ACHN (cell line): Measurements from ENCODE around the gene ZNF329.
"Not testable (repeated sequence)": the region's sequence is repeated elsewhere in the genome, so short reads cannot be mapped to it uniquely, and the experiment has no call there.

Experiments
- DNase-seq: peaks from one replicate; pipeline ENCODE4 v3.0.0-alpha.2; 2015
- in situ Hi-C: cut with HindIII; loops from 2 replicates; pipeline ENCODE4 v1.10.0; 2017; ENCODE audit warnings: low sequenced_read_pairs, low pct_ligation_motif_present, low pct_unique_long_range_greater_than_20kb

ZNF329 gene

GRCh38 chr19:58150328-58150921, at the start of gene ZNF329:
Gene ZNF329, minus strand, starts transcription at chr19:58150789. Its CDS starts 21,286 bp downstream, at chr19:58129503.
- peak; percentile 86 for DNase-seq
- in situ Hi-C loops = no loop called here

DNA sequence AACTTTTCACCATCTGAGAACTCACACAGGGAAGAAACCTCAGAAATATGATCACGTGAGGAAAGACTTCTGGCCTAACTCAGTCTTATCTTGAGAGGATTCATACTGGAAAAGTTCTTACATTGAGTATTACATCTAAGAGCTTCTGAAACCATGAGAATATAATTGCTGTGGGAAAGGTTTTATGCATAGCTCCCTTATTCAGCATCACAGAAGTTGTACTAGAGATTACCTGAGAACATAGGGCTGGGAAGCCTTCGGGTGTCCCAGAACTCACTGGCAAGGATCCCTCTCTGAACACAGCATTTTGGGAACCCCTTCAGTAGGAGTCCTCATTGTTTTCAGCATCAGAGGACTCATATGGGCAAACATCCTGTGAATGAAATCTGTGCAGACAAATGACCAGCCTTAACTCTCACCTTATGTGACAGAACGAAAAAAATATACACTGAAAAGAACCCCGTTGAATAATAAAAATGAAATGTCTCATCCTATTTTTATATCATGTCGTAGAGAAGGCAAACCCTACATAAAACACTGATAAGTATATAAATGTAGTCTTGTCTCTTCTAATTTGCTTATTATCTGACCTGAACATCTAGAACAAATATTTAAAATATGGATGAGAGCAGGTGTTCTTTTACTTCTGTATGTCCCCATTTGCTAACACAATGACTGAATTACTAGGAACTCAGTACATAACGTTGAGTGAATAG, 46.5 kb upstream of the ZNF329 start:
- peak; percentile 18 for DNase-seq
- in situ Hi-C loops = no loop called here

DNA sequence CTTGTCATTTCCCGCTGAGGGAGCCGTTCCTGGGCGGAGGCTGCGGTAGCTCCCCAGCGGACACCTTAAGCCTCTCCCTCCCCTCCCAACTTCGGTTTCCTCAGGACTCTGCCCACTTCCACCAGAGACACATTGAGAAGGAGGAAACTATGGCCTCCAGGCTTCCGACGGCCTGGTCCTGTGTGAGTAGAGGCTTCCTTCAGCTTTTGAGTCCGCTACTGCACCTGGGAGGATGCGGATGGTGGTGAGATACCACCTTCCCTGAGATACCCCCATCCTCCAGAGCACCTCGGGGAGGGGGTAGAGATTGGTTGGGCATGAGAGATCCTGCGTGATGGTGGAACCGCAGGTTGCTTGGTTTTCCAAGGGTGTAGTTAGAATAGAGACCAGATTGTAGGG, 33.2 kb upstream of the ZNF329 start:
- in situ Hi-C loops = no loop called here

DNA sequence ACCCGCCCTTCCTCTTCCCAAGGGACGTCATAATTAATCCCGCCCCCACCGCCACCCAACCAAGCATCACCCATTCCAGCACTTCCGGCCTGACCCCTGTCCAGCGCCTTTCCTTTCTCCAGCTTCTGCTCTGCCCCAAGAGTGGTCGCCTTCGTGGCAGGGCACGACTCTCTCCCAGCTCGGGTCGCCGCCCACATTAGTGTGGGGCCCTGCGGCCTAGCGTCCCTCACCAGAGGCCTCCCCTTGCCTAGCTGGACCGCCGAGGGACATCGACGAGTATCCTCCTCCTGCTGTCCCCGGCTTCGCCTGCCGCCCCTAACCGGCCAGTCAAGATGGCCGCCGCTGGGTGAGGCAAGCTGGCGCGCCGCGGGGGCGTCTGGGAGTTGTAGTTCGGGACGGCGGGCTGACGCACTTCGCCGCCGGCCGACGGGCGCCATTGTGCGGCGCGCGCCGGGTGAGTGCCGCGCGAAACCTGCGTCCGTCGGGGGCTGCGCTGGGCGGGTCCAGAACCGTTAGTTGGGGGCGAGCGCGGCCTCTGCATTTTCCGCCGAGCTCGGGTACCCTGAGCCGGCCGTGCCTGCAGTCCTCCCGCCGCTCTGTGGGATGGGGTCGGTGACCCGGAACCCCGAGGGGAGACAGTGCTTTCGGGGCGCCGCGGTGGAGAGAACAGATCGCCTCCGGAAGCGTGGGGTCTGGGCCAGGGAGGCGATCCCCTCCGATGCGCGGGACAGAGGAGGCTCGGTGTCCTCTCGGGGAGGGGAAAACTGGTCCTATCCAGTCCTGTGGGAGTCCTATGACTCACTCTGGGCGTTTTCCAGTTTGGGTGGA, 32.6 kb upstream of the ZNF329 start, which contains the start of gene ZNF274:
Gene ZNF274, plus strand, starts transcription at position 73 of the 828 bp plus-strand sequence. CDS start 905 bp downstream, outside the sequence.
- in situ Hi-C loops = no loop called here
- peak; percentile 90 for DNase-seq

More for the DNA sequence above, 33.2 kb upstream of the ZNF329 start:
- DNase-seq = no peak

- in situ Hi-C loops = no loop called here
- no peak for DNase-seq
These were observed 32.0 kb upstream of the ZNF329 start for GRCh38 chr19:58182577-58182988.

DNA sequence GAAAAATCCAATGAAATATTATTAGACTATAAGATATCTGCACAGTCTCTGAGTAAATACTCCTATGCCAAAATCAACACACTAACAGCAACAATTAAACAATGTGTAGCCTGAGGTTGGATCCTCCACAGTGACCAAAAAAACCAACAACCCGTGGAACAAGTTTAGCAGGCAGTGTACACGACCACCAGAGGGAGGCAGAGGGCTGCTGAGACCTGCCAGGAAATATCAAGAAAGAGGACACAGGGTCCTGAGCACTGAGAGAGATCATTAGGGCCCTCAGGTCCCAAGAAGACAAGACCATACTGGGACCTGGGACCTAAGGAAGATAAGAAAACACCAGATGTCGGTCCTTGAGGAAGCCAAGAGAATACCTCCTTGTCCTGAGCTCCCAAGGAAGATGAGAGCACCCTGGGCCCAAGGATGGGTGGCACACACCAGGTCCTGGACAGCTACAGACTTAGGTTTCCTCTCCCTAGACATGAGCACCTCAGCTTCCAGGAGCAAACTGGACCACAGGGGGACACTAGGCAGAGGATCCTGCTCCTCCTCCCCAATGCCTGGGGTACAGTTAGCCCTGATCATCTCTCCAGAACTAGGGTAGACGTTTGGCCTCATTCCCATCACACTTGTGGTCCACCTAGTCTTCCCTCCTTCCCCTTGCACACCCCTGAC, 31.4 kb upstream of the ZNF329 start:
- DNase-seq = peak; percentile 57
- in situ Hi-C loops = no loop called here

GRCh38 chr19:58170860-58171259, 20.3 kb upstream of the ZNF329 start:
- DNase-seq = no peak
- in situ Hi-C loops = no loop called here

- DNase-seq = no peak
- in situ Hi-C loops = no loop called here
These were observed 16.2 kb upstream of the ZNF329 start for GRCh38 chr19:58166708-58167280.

GRCh38 chr19:58166268-58166667, 15.7 kb upstream of the ZNF329 start:
- in situ Hi-C loops = no loop called here
- DNase-seq = no peak

- no peak for DNase-seq
- in situ Hi-C loops = no loop called here
These were observed 6.6 kb upstream of the ZNF329 start for GRCh38 chr19:58157045-58157728.

GRCh38 chr19:58154679-58155648, 4.4 kb upstream of the ZNF329 start:
- DNase-seq = peak; percentile 80
- in situ Hi-C loops = no loop called here

GRCh38 chr19:58154287-58154678, 3.7 kb upstream of the ZNF329 start:
- in situ Hi-C loops = no loop called here
- DNase-seq = no peak

DNA sequence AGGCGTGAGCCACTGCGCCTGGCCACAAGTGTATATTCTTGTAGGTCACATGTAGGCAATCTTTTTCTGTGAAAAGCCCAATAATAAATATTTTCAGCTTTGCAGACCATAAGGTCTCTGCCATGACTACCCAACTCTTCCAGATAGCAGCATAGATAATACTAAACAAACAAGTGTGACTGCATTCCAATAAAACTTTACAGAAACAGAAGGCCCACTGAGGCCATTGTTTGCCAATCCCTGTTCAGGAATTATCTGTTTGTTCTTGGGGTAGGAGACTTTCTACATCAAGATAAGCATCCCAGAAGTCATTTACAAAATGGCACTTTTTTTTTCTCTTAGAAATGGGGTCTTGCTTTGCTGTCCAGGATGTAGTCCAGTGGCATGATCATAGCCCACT, 2.8 kb upstream of the ZNF329 start:
- in situ Hi-C loops = no loop called here
- DNase-seq = no peak

DNA sequence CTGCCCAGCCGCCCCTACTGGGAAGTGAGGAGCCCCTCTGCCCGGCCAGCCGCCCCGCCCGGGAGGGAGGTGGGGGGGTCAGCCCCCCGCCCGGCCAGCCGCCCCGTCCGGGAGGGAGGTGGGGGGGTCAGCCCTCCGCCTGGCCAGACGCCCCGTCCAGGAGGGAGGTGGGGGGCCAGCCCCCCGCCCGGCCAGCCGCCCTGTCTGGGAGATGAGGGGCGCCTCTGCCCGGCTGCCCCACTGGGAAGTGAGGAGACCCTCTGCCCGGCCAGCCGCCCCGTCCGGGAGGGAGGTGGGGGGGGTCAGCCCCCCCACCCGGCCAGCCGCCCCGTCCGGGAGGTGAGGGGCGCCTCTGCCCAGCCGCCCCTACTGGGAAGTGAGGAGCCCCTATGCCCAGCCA, 3.1 kb downstream of the ZNF329 start:
- in situ Hi-C loops, DNase-seq: not testable (repeated sequence)

GRCh38 chr19:58145849-58146248, 4.7 kb downstream of the ZNF329 start:
- DNase-seq = no peak
- in situ Hi-C loops = no loop called here

DNA sequence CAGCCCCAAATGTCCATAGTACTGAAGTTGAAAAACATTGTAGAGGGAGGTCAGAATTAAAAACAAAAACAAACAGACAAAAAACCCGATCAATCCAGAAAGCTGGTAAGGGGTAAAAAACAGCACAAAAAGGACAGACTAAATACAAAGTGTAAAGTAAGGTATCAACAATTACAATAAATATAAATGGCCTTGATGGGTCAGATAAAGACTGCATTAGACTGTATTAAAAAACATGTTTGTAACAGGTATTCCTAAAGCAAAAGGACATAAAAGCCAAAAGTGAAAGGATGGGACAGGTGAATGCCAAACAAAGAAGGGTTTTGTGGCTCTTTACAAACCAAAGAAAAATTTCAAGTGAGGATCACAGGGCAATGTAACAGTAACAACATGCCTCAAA, 16.3 kb downstream of the ZNF329 start:
- no peak for DNase-seq
- in situ Hi-C loops = no loop called here

GRCh38 chr19:58129284-58129683, 21.3 kb downstream of the ZNF329 start:
- DNase-seq = no peak
- in situ Hi-C loops = no loop called here
